Stimulated activated CD8-positive, alpha-beta memory T cell treated with anti-CD3 and anti-CD28 coated beads, Interleukin-15, amount 100 ng/mL, for 24 hours (primary cell): Measurements from ENCODE around the gene SLC5A10.
"Not testable (repeated sequence)": the region's sequence is repeated elsewhere in the genome, so short reads cannot be mapped to it uniquely, and the experiment has no call there.

ENCODE experiments used
- DNase-seq: peaks from one replicate; pipeline ENCODE4 v3.0.0-alpha.2; 2020; ENCODE audit warnings: low read depth

The SLC5A10 gene

GRCh38 chr17:19043032-19043431, 91.1 kb downstream of the SLC5A10 start:
- DNase-seq = not testable (repeated sequence)

- not testable (repeated sequence) for DNase-seq
Observed at GRCh38 chr17:19044643-19045042, 92.7 kb downstream of the SLC5A10 start.

- DNase-seq = not testable (repeated sequence)
Observed at GRCh38 chr17:19046782-19047375, 94.9 kb downstream of the SLC5A10 start, which contains the start of gene GRAP. GRAP (minus strand) TSS chr17:19046957; CDS start chr17:19046926, 31 bp downstream.

- not testable (repeated sequence) for DNase-seq
Observed at GRCh38 chr17:19047510-19047909, 95.5 kb downstream of the SLC5A10 start.

GRCh38 chr17:19048826-19049225, 96.9 kb downstream of the SLC5A10 start:
- not testable (repeated sequence) for DNase-seq

GRCh38 chr17:19055447-19055846, 103.5 kb downstream of the SLC5A10 start:
- not testable (repeated sequence) for DNase-seq

- not testable (repeated sequence) for DNase-seq
Observed at GRCh38 chr17:19062009-19062717, 110.2 kb downstream of the SLC5A10 start.

- DNase-seq = not testable (repeated sequence)
Observed at GRCh38 chr17:19062718-19063325, 110.9 kb downstream of the SLC5A10 start.

- DNase-seq = peak; percentile 45
Observed at GRCh38 chr17:19063326-19063956, 111.5 kb downstream of the SLC5A10 start.

- DNase-seq = not testable (repeated sequence)
Observed at GRCh38 chr17:19064378-19064777, 112.4 kb downstream of the SLC5A10 start.

- DNase-seq = not testable (repeated sequence)
Observed at GRCh38 chr17:19070318-19071168, 118.6 kb downstream of the SLC5A10 start.
